GM12872 (cell line): Measurements from ENCODE around the gene ZIC4.

Experiments used
- CTCF ChIP-seq: IDR thresholded peaks from 3 replicates; pipeline ENCODE4 v1.5.1; 2011; ENCODE audit warnings: low read depth, mild to moderate bottlenecking, low read length, moderate library complexity; ENCODE audit not compliant: insufficient read depth

Gene ZIC4

GRCh38 chr3:147373301-147373700, 33.0 kb downstream of the ZIC4 start:
- TF ChIP-seq CTCF, result no peak

GRCh38 chr3:147372525-147373027, 33.8 kb downstream of the ZIC4 start:
- TF ChIP-seq CTCF, result no peak

- no peak for TF ChIP-seq CTCF
Observed at GRCh38 chr3:147371771-147372340, 34.5 kb downstream of the ZIC4 start.

- TF ChIP-seq CTCF, result no peak
Observed at GRCh38 chr3:147371140-147371539, 35.2 kb downstream of the ZIC4 start.

GRCh38 chr3:147370349-147370748, 36.0 kb downstream of the ZIC4 start:
- no peak for TF ChIP-seq CTCF

GRCh38 chr3:147369661-147370123, 36.7 kb downstream of the ZIC4 start:
- TF ChIP-seq CTCF, result no peak

- no peak for TF ChIP-seq CTCF
Observed at GRCh38 chr3:147369231-147369630, 37.1 kb downstream of the ZIC4 start.
